Karpas-422 (cell line): Measurements from ENCODE around the gene NRXN3. TPM values are rescaled to one million over a fixed set of nuclear protein-coding genes. Genes with fewer than 3 reads are reported as not detected.

Source experiments
- DNase-seq: peaks from one replicate; pipeline ENCODE4 v3.0.0-alpha.2; 2015
- H2AFZ ChIP-seq: fragments of 200-600 bp; sonication (generic); 2 replicates; pipeline ENCODE4 v1.6.1; 2014; ENCODE audit warnings: antibody characterized with exemption, low read length, mixed read lengths
- H3K27ac ChIP-seq: fragments of 200-600 bp; sonication (generic); 2 replicates; pipeline ENCODE4 v1.5.1; 2014; ENCODE audit warnings: mild to moderate bottlenecking, low read length, moderate library complexity
- H3K27me3 ChIP-seq: fragments of 200-600 bp; sonication (generic); 2 replicates; pipeline ENCODE4 v1.6.1; 2014; ENCODE audit warnings: low read length, mixed read lengths
- H3K36me3 ChIP-seq: fragments of 200-600 bp; sonication (generic); 2 replicates; pipeline ENCODE4 v1.6.1; 2014; ENCODE audit warnings: low read length, mixed read lengths; ENCODE audit not compliant: insufficient read depth
- H3K4me1 ChIP-seq: fragments of 200-600 bp; sonication (generic); 2 replicates; pipeline ENCODE4 v1.6.1; 2014; ENCODE audit warnings: mild to moderate bottlenecking, low read length, mixed read lengths
- H3K4me2 ChIP-seq: fragments of 200-600 bp; sonication (generic); 2 replicates; pipeline ENCODE4 v1.6.1; 2014; ENCODE audit warnings: low read length, low read depth, mild to moderate bottlenecking; ENCODE audit not compliant: poor library complexity, severe bottlenecking
- H3K4me3 ChIP-seq: fragments of 200-600 bp; sonication (generic); 2 replicates; pipeline ENCODE4 v1.5.1; 2014; ENCODE audit warnings: mild to moderate bottlenecking, antibody characterized with exemption, low read length, mixed read lengths
- H3K79me2 ChIP-seq: fragments of 200-600 bp; sonication (generic); 2 replicates; pipeline ENCODE4 v1.6.1; 2014; ENCODE audit warnings: mild to moderate bottlenecking, low read length, mixed read lengths
- H3K9ac ChIP-seq: fragments of 200-600 bp; sonication (generic); 2 replicates; pipeline ENCODE4 v1.6.0; 2014; ENCODE audit warnings: low read length
- H3K9me2 ChIP-seq: fragments of 200-600 bp; sonication (generic), shearing (Covaris generic); replicated peaks from 2 replicates; pipeline ENCODE4 v1.6.0; 2014; ENCODE audit warnings: mild to moderate bottlenecking, low read length, moderate library complexity; ENCODE audit not compliant: insufficient read depth
- H3K9me3 ChIP-seq: fragments of 300-700, 200-600 bp; sonication (generic); 2 replicates; pipeline ENCODE4 v1.6.1; 2014; ENCODE audit warnings: low read length, mixed read lengths
- H4K20me1 ChIP-seq: fragments of 200-600 bp; sonication (generic); 2 replicates; pipeline ENCODE4 v1.6.1; 2014; ENCODE audit warnings: mild to moderate bottlenecking, antibody characterized with exemption, low read length, low read depth; ENCODE audit not compliant: insufficient read depth
- total RNA-seq: library from RNA; depleted of rRNA; stranded (reverse); fragments of >200 nt; shearing (Covaris generic); gene quantifications from 2 replicates; pipeline ENCODE4 v1.2.3, GENCODE V29; 2014; ENCODE audit warnings: low replicate concordance

The NRXN3 gene
- total RNA-seq, 1 experiment from 2014 or later, result not detected

- H3K79me2 ChIP-seq, result no peaks in the 10 kb centered on the region
- H3K4me3 ChIP-seq, result no peak overlapping the region
- H3K4me2 ChIP-seq, result no peak overlapping the region
- no peak overlapping the region for H3K9ac ChIP-seq
- H2AFZ ChIP-seq, result no peak overlapping the region
- no peaks in the 10 kb centered on the region for H3K27me3 ChIP-seq
- H3K36me3 ChIP-seq, result no peaks in the 10 kb centered on the region
- DNase-seq, result no peak
- no peaks in the 10 kb centered on the region for H3K4me1 ChIP-seq
- no peaks in the 10 kb centered on the region for H3K9me2 ChIP-seq
- no peaks in the 10 kb centered on the region for H3K9me3 ChIP-seq
- H3K27ac ChIP-seq, result no peak overlapping the region
- H4K20me1 ChIP-seq, result no peaks in the 10 kb centered on the region
These were observed 1266.2 kb downstream of the NRXN3 start for GRCh38 chr14:79436335-79436734.

DNA sequence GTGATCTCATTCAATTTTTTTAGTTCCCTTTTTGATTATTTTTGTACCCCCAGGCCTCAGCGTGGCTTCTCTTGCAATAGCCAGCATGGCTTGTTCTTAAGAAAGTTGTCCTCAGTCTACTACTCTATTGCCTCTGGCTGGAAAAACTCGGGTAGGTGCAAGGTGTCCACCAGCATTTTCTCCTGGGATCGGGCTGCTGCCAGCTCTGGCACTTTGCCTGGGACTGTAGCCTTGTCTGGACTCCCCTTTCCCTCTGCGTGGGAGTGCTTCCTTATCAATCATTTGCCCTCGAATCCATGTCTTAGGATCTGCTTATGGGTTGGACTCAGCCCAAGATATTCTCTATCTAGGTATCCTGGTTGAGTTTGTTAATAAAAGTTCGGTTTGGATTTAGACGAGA, 1267.8 kb downstream of the NRXN3 start:
- no peaks in the 10 kb centered on the region for H3K79me2 ChIP-seq
- DNase-seq, result no peak
- no peak overlapping the region for H3K4me3 ChIP-seq
- no peak overlapping the region for H2AFZ ChIP-seq
- no peaks in the 10 kb centered on the region for H4K20me1 ChIP-seq
- H3K27me3 ChIP-seq, result no peaks in the 10 kb centered on the region
- no peaks in the 10 kb centered on the region for H3K9me2 ChIP-seq
- no peaks in the 10 kb centered on the region for H3K36me3 ChIP-seq
- H3K27ac ChIP-seq, result no peak overlapping the region
- no peak overlapping the region for H3K9ac ChIP-seq
- H3K4me2 ChIP-seq, result no peak overlapping the region
- H3K9me3 ChIP-seq, result no peaks in the 10 kb centered on the region
- no peaks in the 10 kb centered on the region for H3K4me1 ChIP-seq

DNA sequence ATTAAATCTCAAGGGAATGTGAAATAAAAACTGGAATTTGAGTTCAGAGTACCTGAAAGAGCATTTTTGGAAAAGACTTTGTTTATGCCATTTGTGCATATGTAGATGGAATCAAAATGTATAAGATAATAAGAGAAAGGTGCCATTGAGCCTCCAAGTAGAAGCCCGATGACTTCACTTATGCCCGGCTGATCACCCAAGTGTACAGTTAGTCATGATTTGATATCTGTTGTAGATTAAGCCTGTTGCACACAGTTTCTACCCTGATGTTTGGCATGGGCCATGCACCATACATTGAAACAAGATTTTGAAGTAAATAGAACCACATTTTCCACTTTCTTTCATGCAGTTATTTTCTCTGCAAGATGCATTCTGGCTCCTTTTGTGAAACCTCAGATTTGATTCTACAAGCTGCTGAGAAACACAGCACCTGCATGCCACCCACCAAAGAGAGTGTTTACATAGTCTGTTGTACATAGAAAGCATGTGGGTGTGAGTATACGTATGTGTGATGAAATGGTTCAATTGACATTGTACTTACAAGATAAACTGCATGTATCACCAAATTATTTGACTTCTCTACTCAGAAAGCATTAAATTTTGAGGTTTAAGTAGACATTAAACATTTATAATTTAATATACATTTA, 1268.6 kb downstream of the NRXN3 start:
- no peaks in the 10 kb centered on the region for H3K9me2 ChIP-seq
- no peaks in the 10 kb centered on the region for H3K36me3 ChIP-seq
- H3K27ac ChIP-seq, result no peak overlapping the region
- no peak overlapping the region for H3K4me2 ChIP-seq
- no peaks in the 10 kb centered on the region for H3K27me3 ChIP-seq
- no peak overlapping the region for H3K4me3 ChIP-seq
- H2AFZ ChIP-seq, result no peak overlapping the region
- no peaks in the 10 kb centered on the region for H3K4me1 ChIP-seq
- no peak overlapping the region for H3K9ac ChIP-seq
- no peaks in the 10 kb centered on the region for H4K20me1 ChIP-seq
- no peaks in the 10 kb centered on the region for H3K9me3 ChIP-seq
- no peaks in the 10 kb centered on the region for H3K79me2 ChIP-seq
- no peak for DNase-seq

- H3K27ac ChIP-seq, result no peak overlapping the region
- no peak for DNase-seq
- no peaks in the 10 kb centered on the region for H3K79me2 ChIP-seq
- H2AFZ ChIP-seq, result no peak overlapping the region
- H3K36me3 ChIP-seq, result no peaks in the 10 kb centered on the region
- no peak overlapping the region for H3K4me2 ChIP-seq
- H3K27me3 ChIP-seq, result no peaks in the 10 kb centered on the region
- no peaks in the 10 kb centered on the region for H3K9me2 ChIP-seq
- H3K4me1 ChIP-seq, result no peaks in the 10 kb centered on the region
- no peaks in the 10 kb centered on the region for H3K9me3 ChIP-seq
- no peak overlapping the region for H3K9ac ChIP-seq
- H4K20me1 ChIP-seq, result no peaks in the 10 kb centered on the region
- no peak overlapping the region for H3K4me3 ChIP-seq
These were observed 1272.6 kb downstream of the NRXN3 start for GRCh38 chr14:79442786-79443185.

GRCh38 chr14:79443602-79444001, 1273.4 kb downstream of the NRXN3 start:
- no peaks in the 10 kb centered on the region for H3K4me1 ChIP-seq
- H3K9me2 ChIP-seq, result no peaks in the 10 kb centered on the region

DNA sequence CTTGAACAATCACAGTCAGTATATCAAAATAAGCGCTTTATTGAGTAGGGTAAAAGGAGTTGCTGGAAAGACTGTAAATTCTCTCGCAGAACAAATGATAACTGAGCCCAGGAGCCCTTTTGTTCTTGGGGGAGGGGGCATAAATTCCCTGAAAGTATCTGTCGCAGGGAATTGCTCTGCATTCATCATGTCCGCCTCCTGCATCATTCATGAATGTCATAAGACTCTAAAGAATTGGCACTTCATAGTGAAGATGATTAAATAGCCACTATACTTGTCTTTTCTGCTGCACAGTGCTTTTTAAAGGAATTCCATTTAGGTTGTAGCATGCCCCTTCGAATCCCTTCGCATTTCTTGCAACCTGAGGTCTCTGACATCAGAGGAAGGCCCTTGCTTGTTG, 1278.8 kb downstream of the NRXN3 start:
- Histone ChIP-seq H3K9me2 (no peaks in the 10 kb centered on the region), H3K79me2 (no peaks in the 10 kb centered on the region), H3K27me3 (no peaks in the 10 kb centered on the region), H3K4me2 (no peak overlapping the region), H3K36me3 (no peaks in the 10 kb centered on the region), H3K9me3 (no peaks in the 10 kb centered on the region), H3K27ac (no peak overlapping the region), H2AFZ (no peak overlapping the region), H3K4me1 (no peaks in the 10 kb centered on the region), H3K9ac (no peak overlapping the region), H4K20me1 (no peaks in the 10 kb centered on the region), H3K4me3 (no peak overlapping the region)
- no peak for DNase-seq

More at GRCh38 chr14:79443602-79444001, 1273.4 kb downstream of the NRXN3 start:
- Histone ChIP-seq H3K9me3 (no peaks in the 10 kb centered on the region), H3K36me3 (no peaks in the 10 kb centered on the region), H2AFZ (no peak overlapping the region), H3K4me2 (no peak overlapping the region), H3K79me2 (no peaks in the 10 kb centered on the region), H3K9ac (no peak overlapping the region), H3K27ac (no peak overlapping the region), H4K20me1 (no peaks in the 10 kb centered on the region), H3K4me3 (no peak overlapping the region), H3K27me3 (no peaks in the 10 kb centered on the region)
- no peak for DNase-seq

DNA sequence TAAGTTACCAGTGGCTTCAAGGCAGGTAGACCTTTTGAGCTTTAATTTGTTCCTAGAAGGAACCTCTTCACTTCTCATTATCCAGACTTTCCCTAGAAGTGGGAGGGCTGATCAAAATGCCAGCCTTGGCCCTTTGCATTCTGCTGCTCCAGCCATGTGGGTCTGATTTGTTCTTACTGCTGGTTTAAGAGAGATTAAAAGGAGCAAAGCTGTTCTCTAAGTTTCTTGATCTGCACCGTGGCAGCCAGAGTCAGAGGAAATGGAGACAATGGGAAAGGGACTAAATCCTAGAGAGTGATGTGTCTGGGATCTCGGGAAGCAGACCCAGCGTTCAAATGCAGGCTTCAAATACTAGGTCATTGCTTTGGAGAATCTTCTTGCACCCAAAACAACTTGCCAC, 1281.4 kb downstream of the NRXN3 start:
- H3K9me2 ChIP-seq, result no peaks in the 10 kb centered on the region
- H4K20me1 ChIP-seq, result no peaks in the 10 kb centered on the region
- H3K4me3 ChIP-seq, result no peak overlapping the region
- DNase-seq, result no peak
- no peaks in the 10 kb centered on the region for H3K79me2 ChIP-seq
- H3K36me3 ChIP-seq, result no peaks in the 10 kb centered on the region
- no peaks in the 10 kb centered on the region for H3K9me3 ChIP-seq
- H3K27me3 ChIP-seq, result no peaks in the 10 kb centered on the region
- no peak overlapping the region for H2AFZ ChIP-seq
- H3K27ac ChIP-seq, result no peak overlapping the region
- no peak overlapping the region for H3K4me2 ChIP-seq
- H3K4me1 ChIP-seq, result no peaks in the 10 kb centered on the region
- H3K9ac ChIP-seq, result no peak overlapping the region

DNA sequence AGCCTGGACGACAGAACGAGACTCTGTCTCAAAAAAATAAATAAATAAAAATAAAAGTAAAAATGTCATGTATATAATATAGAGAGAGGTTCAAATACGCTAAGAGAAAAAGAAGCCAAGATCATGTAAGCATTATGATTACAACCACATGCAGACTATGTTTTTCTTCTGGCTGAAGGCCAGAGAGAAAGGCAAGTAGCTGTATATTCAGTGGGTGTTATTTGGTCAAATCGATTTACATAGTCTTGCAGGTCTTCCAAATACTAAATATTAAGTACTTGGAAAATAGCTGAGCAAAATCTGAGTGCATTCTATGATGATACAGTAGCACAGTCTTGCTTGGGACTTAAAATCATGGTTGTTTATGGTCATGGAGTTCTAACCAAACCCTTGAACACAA, 1283.1 kb downstream of the NRXN3 start:
- DNase-seq, result no peak
- H3K9ac ChIP-seq, result no peak overlapping the region
- H3K4me2 ChIP-seq, result no peak overlapping the region
- H4K20me1 ChIP-seq, result no peaks in the 10 kb centered on the region
- no peak overlapping the region for H3K27ac ChIP-seq
- H3K27me3 ChIP-seq, result no peaks in the 10 kb centered on the region
- no peaks in the 10 kb centered on the region for H3K9me2 ChIP-seq
- H2AFZ ChIP-seq, result no peak overlapping the region
- no peaks in the 10 kb centered on the region for H3K36me3 ChIP-seq
- no peaks in the 10 kb centered on the region for H3K79me2 ChIP-seq
- no peak overlapping the region for H3K4me3 ChIP-seq
- H3K9me3 ChIP-seq, result no peaks in the 10 kb centered on the region
- no peaks in the 10 kb centered on the region for H3K4me1 ChIP-seq

DNA sequence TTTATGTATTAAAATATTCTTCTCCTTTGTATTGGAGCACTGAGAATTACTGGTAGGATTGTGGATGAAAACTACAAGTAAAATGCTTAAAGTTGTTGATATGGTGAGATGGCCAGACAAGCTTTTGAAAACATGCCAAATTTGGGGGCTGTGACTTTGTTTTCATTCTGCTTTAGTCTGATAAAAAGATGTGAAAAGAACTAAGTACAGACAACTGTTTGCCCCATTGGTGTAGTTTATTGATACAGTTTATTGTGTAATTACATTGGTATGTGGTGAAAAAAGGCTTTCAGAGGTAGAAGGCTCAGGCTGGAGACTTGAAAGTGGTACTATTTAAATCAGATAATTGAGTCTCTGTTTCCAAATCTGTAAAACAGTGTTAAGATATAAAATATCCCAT, 1294.3 kb downstream of the NRXN3 start:
- no peak overlapping the region for H3K9ac ChIP-seq
- no peak overlapping the region for H3K27ac ChIP-seq
- H3K9me2 ChIP-seq, result no peaks in the 10 kb centered on the region
- no peaks in the 10 kb centered on the region for H3K79me2 ChIP-seq
- H4K20me1 ChIP-seq, result no peaks in the 10 kb centered on the region
- no peak overlapping the region for H3K4me3 ChIP-seq
- no peaks in the 10 kb centered on the region for H3K27me3 ChIP-seq
- no peak for DNase-seq
- peaks cover 9% of the 10 kb centered on the region for H3K4me1 ChIP-seq
- no peaks in the 10 kb centered on the region for H3K36me3 ChIP-seq
- no peak overlapping the region for H2AFZ ChIP-seq
- no peak overlapping the region for H3K4me2 ChIP-seq
- H3K9me3 ChIP-seq, result no peaks in the 10 kb centered on the region
